ENCODE results near the gene VSIG10. TPM values are rescaled to one million over a fixed set of nuclear protein-coding genes. Genes with fewer than 3 reads are reported as not detected.

Gene VSIG10
- total RNA-seq = 16.3 and 25.3 TPM in 2 replicates

GRCh38 chr12:118103601-118104382, at the start of gene VSIG10:
Gene VSIG10, minus strand, starts transcription at chr12:118104011. Its CDS starts 340 bp downstream, at chr12:118103671.

GRCh38 chr12:118135788-118136558, 32.2 kb upstream of the VSIG10 start, which contains the start of gene PEBP1:
Gene PEBP1, plus strand, starts transcription at chr12:118136124. Its CDS starts 86 bp downstream, at chr12:118136210.

GRCh38 chr12:118061011-118061872, 42.6 kb downstream of the VSIG10 start, which contains the start of gene WSB2:
Gene WSB2, minus strand, starts transcription at chr12:118061179. Its CDS starts 131 bp downstream, at chr12:118061048.

GRCh38 chr12:118016424-118017264, 87.2 kb downstream of the VSIG10 start, which contains the start of gene RFC5:
Gene RFC5, plus strand, starts transcription at chr12:118016703. Its CDS starts 125 bp downstream, at chr12:118016828.

Other genes with a start within 250 kb of the VSIG10 start
- gene KSR2, start 135.0 kb downstream of the VSIG10 start, total RNA-seq = not detected in 2 replicates
- gene RFC5, start 87.3 kb downstream of the VSIG10 start, total RNA-seq = 11.3 and 28.8 TPM in 2 replicates
- 119 and 254 TPM in 2 replicates for gene WSB2, start 42.8 kb downstream of the VSIG10 start, total RNA-seq
- 169 and 198 TPM in 2 replicates for gene PEBP1, start 32.1 kb upstream of the VSIG10 start, total RNA-seq